Peyer's patch (tissue), 4 donors: ENCODE results near the gene DOCK1.

ENCODE experiments used
- POLR2A ChIP-seq, 2 donors: fragments of 450-650 bp; IDR thresholded peaks; one replicate each; pipeline ENCODE4 v1.5.1; 2017; ENCODE audit warnings: antibody characterized with exemption in 2 of 2, mild to moderate bottlenecking in 2 of 2, moderate library complexity in 2 of 2
- TF ChIP-seq, protein P1 (sequence below), 6 experiments: fragments of 450-650 bp in 4 of 6; fragments of 200-600 bp in 2 of 6; sonication (generic) in 1 of 6; IDR thresholded peaks; one replicate each; pipeline ENCODE4 v1.5.1; 2017 to 2019; ENCODE audit warnings: antibody characterized with exemption in 6 of 6, mild to moderate bottlenecking in 3 of 6, moderate library complexity in 1 of 6

DNA sequence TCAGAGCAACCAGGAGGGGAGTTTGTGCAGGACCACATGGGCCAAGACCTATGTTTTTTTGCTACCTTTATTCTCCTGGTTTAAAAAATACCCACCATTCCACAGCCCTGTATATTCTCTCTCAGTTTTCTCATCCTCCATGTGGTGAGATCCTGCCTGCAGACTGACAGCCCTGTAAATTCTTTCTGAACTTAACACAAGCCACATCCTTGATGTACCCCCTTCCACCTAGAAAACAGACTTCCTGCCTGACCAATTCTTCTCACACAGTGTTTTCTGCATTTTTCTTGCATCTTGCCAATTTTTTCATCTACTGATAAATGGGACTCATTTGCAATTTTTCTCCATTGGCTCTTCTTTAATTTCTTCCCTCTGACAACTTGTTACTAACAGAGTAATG is 212.8 kb downstream of the DOCK1 start:
- TF ChIP-seq POLR2A (IDR thresholded peaks at IDR 0.05) = no peak
- TF ChIP-seq, protein P1, sequence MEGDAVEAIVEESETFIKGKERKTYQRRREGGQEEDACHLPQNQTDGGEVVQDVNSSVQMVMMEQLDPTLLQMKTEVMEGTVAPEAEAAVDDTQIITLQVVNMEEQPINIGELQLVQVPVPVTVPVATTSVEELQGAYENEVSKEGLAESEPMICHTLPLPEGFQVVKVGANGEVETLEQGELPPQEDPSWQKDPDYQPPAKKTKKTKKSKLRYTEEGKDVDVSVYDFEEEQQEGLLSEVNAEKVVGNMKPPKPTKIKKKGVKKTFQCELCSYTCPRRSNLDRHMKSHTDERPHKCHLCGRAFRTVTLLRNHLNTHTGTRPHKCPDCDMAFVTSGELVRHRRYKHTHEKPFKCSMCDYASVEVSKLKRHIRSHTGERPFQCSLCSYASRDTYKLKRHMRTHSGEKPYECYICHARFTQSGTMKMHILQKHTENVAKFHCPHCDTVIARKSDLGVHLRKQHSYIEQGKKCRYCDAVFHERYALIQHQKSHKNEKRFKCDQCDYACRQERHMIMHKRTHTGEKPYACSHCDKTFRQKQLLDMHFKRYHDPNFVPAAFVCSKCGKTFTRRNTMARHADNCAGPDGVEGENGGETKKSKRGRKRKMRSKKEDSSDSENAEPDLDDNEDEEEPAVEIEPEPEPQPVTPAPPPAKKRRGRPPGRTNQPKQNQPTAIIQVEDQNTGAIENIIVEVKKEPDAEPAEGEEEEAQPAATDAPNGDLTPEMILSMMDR (IDR thresholded peaks at IDR 0.05) = no peak
